DMS79 (cell line): ENCODE measurements around the gene C9orf72.
"Not testable (repeated sequence)": the region's sequence is repeated elsewhere in the genome, so short reads cannot be mapped to it uniquely, and the experiment has no call there.

Experiments used
- DNase-seq: peaks from one replicate; lab custom pipeline; 2025; lab: John Stamatoyannopoulos, UW

Gene C9orf72

DNA sequence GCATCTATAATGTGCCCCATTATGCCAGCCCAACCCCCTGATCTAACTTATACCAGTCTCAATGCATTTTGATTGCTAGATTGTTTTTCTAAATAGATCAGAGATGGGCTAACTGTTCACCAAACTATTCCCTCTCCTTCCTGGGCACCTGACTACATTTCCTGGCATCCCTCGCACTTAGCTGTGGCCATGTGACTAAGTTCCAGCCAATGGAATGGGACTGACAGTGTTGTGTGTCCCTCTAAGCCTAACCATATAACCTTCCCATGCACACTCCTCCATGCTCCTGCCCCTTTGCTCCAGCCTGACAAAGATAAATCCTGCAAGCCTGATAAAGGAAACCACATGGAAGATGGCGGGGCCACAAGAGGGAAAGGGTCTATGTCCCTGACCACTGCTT is 61.5 kb downstream of the C9orf72 start:
- no peak for DNase-seq

DNA sequence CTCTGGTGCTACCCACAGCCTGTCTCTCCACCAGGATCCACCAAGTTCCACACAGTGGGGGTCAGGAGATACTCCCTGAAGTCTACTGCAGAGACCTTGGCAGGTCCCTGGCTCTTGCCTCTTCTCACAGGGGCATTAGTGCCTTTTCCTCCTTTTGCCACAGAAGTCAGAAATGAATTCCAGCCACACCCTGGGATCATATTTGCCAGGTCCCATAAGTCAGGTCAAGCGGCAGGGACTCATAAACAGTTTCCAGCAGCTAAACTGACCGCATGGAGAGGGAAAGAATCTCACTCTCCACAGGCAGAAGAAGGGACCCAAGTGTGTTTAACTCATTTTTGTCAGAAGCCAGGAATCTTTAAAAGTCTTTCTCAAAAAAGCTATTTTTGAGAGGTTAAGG is 62.5 kb downstream of the C9orf72 start:
- DNase-seq, result no peak

GRCh38 chr9:27506981-27507380 is 66.3 kb downstream of the C9orf72 start:
- no peak for DNase-seq

GRCh38 chr9:27505744-27506161 is 67.5 kb downstream of the C9orf72 start:
- no peak for DNase-seq

GRCh38 chr9:27504259-27504658 is 69.0 kb downstream of the C9orf72 start:
- DNase-seq, result no peak

DNA sequence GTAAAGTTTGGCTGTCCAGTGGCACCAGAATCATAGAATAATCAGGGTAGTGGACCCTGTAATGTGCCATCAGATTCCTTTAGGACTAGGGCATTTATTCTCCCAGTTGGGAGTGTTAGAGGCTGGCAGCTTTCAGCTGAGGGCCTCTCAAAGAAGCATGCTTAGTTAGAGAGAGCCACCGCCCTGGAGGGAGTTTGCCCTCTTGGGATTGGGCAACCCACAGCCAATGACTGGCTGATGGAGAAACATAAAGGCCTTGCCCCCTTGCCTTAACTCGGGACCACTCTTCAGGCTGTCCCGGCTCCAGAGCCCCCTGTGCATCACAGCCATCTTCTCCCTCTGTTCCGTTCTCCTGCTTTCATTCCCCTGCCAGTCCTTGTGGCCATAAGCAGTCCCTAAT is 69.7 kb downstream of the C9orf72 start:
- no peak for DNase-seq

- DNase-seq, result not testable (repeated sequence)
Observed at GRCh38 chr9:27500902-27501301, 72.4 kb downstream of the C9orf72 start.

- DNase-seq, result no peak
Observed at GRCh38 chr9:27499451-27499850, 73.8 kb downstream of the C9orf72 start.

DNA sequence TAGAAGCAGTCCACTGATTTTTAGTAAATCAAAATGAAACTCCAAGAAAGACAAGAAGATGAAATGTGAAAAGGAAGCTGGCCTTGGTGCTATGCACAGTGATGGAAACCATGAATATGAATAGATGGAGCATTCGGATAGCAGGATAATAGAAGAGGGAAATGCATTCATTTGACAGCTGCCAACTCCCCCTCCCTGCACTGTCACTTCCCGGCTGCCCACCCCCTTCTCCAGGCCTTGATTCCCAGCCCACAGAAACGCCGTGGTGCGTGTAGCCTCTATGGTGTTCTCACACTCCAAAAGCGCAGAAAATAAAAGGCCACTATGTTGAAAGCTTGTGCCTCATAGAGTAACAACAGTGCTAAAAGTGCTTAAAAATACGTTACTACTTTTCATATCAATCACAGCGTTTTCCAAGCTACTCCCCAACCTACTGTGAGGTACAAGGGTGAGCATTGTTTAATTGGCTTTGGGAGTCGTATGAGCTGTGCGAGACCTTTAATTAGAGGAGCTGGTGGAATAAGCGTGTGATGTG is 75.3 kb downstream of the C9orf72 start:
- no peak for DNase-seq
